Measurements from ENCODE around the gene CITED4. TPM values are rescaled to one million over a fixed set of nuclear protein-coding genes. Genes with fewer than 3 reads are reported as not detected.

The CITED4 gene
- total RNA-seq, 1 donor from 2014 or later, result 2.8 TPM

Other genes with a start within 250 kb of the CITED4 start
- gene RIMS3, start 196.7 kb downstream of the CITED4 start, total RNA-seq, result 0.38 and 0.39 TPM in 2 replicates
- 13.0 and 18.6 TPM in 2 replicates for gene NFYC, start 170.7 kb downstream of the CITED4 start, total RNA-seq
- under 0.01 TPM in 1 of 2 replicates, not detected in the other for gene KCNQ4, start 78.6 kb downstream of the CITED4 start, total RNA-seq
- gene CTPS1, start 117.3 kb upstream of the CITED4 start, total RNA-seq, result 16.0 and 16.8 TPM in 2 replicates
- 0.13 and 0.25 TPM in 2 replicates for gene SLFNL1, start 159.4 kb upstream of the CITED4 start, total RNA-seq

Measured in dermis microvascular lymphatic vessel endothelial cell (primary cell).